ENCODE results near the gene NFU1.
"Not testable (repeated sequence)": the region's sequence is repeated elsewhere in the genome, so short reads cannot be mapped to it uniquely, and the experiment has no call there.

The NFU1 gene

GRCh38 chr2:69450735-69451416 lies 13.6 kb upstream of the NFU1 start:
- no peak for DNase-seq (ENCODE audit: low spot score)

GRCh38 chr2:69449906-69450305 lies 12.7 kb upstream of the NFU1 start:
- no peak for DNase-seq (ENCODE audit: low spot score)

- DNase-seq (ENCODE audit: low spot score), result not testable (repeated sequence)
Measured at GRCh38 chr2:69443673-69444072, 6.4 kb upstream of the NFU1 start.

- DNase-seq (ENCODE audit: low spot score), result not testable (repeated sequence)
Measured at GRCh38 chr2:69439499-69439898, 2.3 kb upstream of the NFU1 start.

- no peak for DNase-seq (ENCODE audit: low spot score)
Measured at GRCh38 chr2:69438580-69438979, 1.3 kb upstream of the NFU1 start.

- DNase-seq (ENCODE audit: low spot score), result no peak
Measured at GRCh38 chr2:69437751-69438154, 518 bp upstream of the NFU1 start.

GRCh38 chr2:69436596-69436937 lies 668 bp downstream of the NFU1 start:
- DNase-seq (ENCODE audit: low spot score), result no peak

GRCh38 chr2:69434753-69435152 lies 2.5 kb downstream of the NFU1 start:
- DNase-seq (ENCODE audit: low spot score), result no peak

GRCh38 chr2:69429491-69430183 lies 7.6 kb downstream of the NFU1 start:
- DNase-seq (ENCODE audit: low spot score), result no peak

GRCh38 chr2:69428981-69429380 lies 8.3 kb downstream of the NFU1 start:
- DNase-seq (ENCODE audit: low spot score), result no peak

- DNase-seq (ENCODE audit: low spot score), result no peak
Measured at GRCh38 chr2:69424419-69424818, 12.8 kb downstream of the NFU1 start.

GRCh38 chr2:69422198-69422597 lies 15.0 kb downstream of the NFU1 start:
- DNase-seq (ENCODE audit: low spot score), result no peak

- not testable (repeated sequence) for DNase-seq (ENCODE audit: low spot score)
Measured at GRCh38 chr2:69419111-69419510, 18.1 kb downstream of the NFU1 start.

- no peak for DNase-seq (ENCODE audit: low spot score)
Measured at GRCh38 chr2:69416147-69416546, 21.1 kb downstream of the NFU1 start.

GRCh38 chr2:69411120-69411519 lies 26.1 kb downstream of the NFU1 start:
- DNase-seq (ENCODE audit: low spot score), result no peak

- no peak for DNase-seq (ENCODE audit: low spot score)
Measured at GRCh38 chr2:69405306-69405705, 31.9 kb downstream of the NFU1 start.

- DNase-seq (ENCODE audit: low spot score), result no peak
Measured at GRCh38 chr2:69400121-69400520, 37.1 kb downstream of the NFU1 start.

- DNase-seq (ENCODE audit: low spot score), result no peak
Measured at GRCh38 chr2:69397234-69397633, 40.0 kb downstream of the NFU1 start.

GRCh38 chr2:69395866-69396265 lies 41.4 kb downstream of the NFU1 start:
- DNase-seq (ENCODE audit: low spot score), result no peak

GRCh38 chr2:69393963-69394362 lies 43.3 kb downstream of the NFU1 start:
- DNase-seq (ENCODE audit: low spot score), result no peak

- no peak for DNase-seq (ENCODE audit: low spot score)
Measured at GRCh38 chr2:69390471-69390870, 46.8 kb downstream of the NFU1 start.

- DNase-seq (ENCODE audit: low spot score), result no peak
Measured at GRCh38 chr2:69390001-69390400, 47.2 kb downstream of the NFU1 start.

- no peak for DNase-seq (ENCODE audit: low spot score)
Measured at GRCh38 chr2:69389271-69389670, 48.0 kb downstream of the NFU1 start.

All from hematopoietic multipotent progenitor cell treated with erythropoietin and hydrocortisone succinate and interleukin-3 and kit ligand, for 17 days (in vitro differentiated cells).